Stomach smooth muscle (tissue), 2 donors: ENCODE results near the gene MARVELD3.

ENCODE experiments used
- H3K27ac ChIP-seq: one replicate; pipeline ENCODE4 v1.7.0; 2013; ENCODE audit warnings: mild to moderate bottlenecking, low read length, inconsistent platforms
- H3K27me3 ChIP-seq, 2 donors: one replicate each; pipeline ENCODE4 v1.7.0; 2013; ENCODE audit warnings: low read length in 2 of 2; ENCODE audit not compliant: insufficient read depth in 2 of 2, control insufficient read depth in 1 of 2
- H3K36me3 ChIP-seq, 2 donors: one replicate each; pipeline ENCODE4 v1.7.0; 2013; ENCODE audit warnings: low read length in 2 of 2; ENCODE audit not compliant: control insufficient read depth in 2 of 2, insufficient read depth in 2 of 2
- H3K4me1 ChIP-seq: one replicate; pipeline ENCODE4 v1.7.0; 2013; ENCODE audit warnings: low read length; ENCODE audit not compliant: control insufficient read depth, insufficient read depth
- H3K4me3 ChIP-seq, 2 donors: one replicate each; pipeline ENCODE4 v1.7.0; 2013; ENCODE audit warnings: low read length in 2 of 2
- H3K9ac ChIP-seq, 2 donors: one replicate each; pipeline ENCODE4 v1.7.0; 2013; ENCODE audit warnings: low read length in 2 of 2, mild to moderate bottlenecking in 1 of 2
- H3K9me3 ChIP-seq, 2 donors: one replicate each; pipeline ENCODE4 v1.7.0; 2013; ENCODE audit warnings: low read length in 2 of 2; ENCODE audit not compliant: control insufficient read depth in 2 of 2
- donor health status: healthy.
- donor health status: Pancreatic carcinoma.

Gene MARVELD3

DNA sequence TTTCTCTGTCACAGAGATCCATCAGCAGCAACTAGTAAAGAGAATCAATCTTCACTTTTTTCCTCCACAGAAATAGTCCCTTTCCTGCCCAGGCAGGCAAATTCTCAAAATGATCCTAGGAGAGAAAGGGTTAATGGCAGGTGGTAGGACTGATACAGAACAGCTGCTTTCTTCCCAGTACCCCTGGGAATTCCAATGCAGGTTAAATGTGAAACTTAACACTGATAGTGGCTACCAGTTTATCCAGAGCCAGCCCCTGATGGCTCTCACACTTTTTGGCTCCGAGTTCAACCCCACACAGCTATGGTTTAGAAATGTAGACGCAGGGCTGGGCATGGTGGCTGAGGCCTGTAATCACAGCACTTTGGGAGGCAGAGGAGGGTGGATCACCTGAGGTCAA is 22.2 kb downstream of the MARVELD3 start:
- Histone ChIP-seq H3K9ac (no peak overlapping the region), H3K4me3 (no peak overlapping the region), H3K36me3 (peaks cover 25 to 32% of the 10 kb centered on the region in 2 donors)

GRCh38 chr16:71648921-71649320 is 22.9 kb downstream of the MARVELD3 start:
- Histone ChIP-seq H3K9me3 (no peaks in the 10 kb centered on the region), H3K27me3 (no peaks in the 10 kb centered on the region), H3K27ac (no peak overlapping the region), H3K4me1 (no peaks in the 10 kb centered on the region), H3K36me3 (peaks cover 29 to 36% of the 10 kb centered on the region in 2 donors), H3K4me3 (no peak overlapping the region), H3K9ac (no peak overlapping the region)

More for the DNA sequence above, 22.2 kb downstream of the MARVELD3 start:
- no peaks in the 10 kb centered on the region for H3K9me3 ChIP-seq
- H3K27ac ChIP-seq, result no peak overlapping the region
- no peaks in the 10 kb centered on the region for H3K27me3 ChIP-seq
- no peaks in the 10 kb centered on the region for H3K4me1 ChIP-seq

- Histone ChIP-seq H3K9ac (no peak overlapping the region), H3K27me3 (no peaks in the 10 kb centered on the region), H3K4me1 (no peaks in the 10 kb centered on the region), H3K9me3 (no peaks in the 10 kb centered on the region), H3K27ac (no peak overlapping the region), H3K36me3 (peaks cover 35 to 42% of the 10 kb centered on the region in 2 donors), H3K4me3 (no peak overlapping the region)
These were observed 23.7 kb downstream of the MARVELD3 start for GRCh38 chr16:71649704-71650103.

DNA sequence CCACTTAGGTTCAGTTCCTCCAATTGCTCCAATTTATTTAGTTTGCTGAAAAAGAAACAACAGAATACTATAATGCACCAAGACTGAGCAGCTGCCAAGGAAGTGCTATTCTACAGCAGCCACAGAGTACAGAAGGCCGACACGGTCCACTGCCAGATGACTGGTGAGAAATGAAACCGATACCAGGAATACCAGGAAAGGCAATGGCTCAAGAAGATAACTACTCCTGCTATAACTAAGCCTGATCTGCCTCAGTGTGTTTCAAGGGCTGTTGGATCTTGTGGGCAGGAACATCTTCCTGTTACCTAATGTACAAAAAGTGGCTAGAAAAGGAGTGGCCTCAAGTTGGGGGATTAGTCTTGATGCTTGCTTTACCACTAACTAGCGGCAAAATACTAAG is 32.8 kb downstream of the MARVELD3 start:
- no peak overlapping the region for H3K4me3 ChIP-seq
- H3K36me3 ChIP-seq, result peaks cover 33 to 37% of the 10 kb centered on the region in 2 donors
- no peak overlapping the region for H3K27ac ChIP-seq
- no peak overlapping the region for H3K9ac ChIP-seq
- H3K4me1 ChIP-seq, result no peaks in the 10 kb centered on the region
- no peaks in the 10 kb centered on the region for H3K27me3 ChIP-seq
- no peaks in the 10 kb centered on the region for H3K9me3 ChIP-seq

DNA sequence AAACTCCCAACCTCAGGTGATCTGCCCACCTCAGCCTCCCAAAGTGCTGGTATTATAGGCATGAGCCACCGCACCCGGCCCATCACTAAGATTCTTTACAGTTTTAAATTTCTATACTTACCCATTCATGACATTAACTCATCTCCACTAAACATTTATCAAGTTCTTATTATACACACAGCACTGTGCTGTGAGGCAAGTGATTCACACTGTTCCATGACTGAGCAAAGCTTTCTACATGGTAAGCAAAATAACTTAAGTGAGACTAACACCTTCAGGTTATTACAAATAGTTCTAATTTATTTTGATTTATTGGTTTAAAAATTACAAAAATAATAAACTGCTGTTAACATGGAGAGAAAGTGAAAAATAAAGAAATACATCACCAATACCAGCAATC is 33.5 kb downstream of the MARVELD3 start:
- Histone ChIP-seq H3K4me1 (no peaks in the 10 kb centered on the region), H3K9me3 (no peaks in the 10 kb centered on the region), H3K9ac (no peak overlapping the region), H3K36me3 (peaks cover 32 to 33% of the 10 kb centered on the region in 2 donors), H3K27ac (no peak overlapping the region), H3K27me3 (no peaks in the 10 kb centered on the region), H3K4me3 (no peak overlapping the region)

DNA sequence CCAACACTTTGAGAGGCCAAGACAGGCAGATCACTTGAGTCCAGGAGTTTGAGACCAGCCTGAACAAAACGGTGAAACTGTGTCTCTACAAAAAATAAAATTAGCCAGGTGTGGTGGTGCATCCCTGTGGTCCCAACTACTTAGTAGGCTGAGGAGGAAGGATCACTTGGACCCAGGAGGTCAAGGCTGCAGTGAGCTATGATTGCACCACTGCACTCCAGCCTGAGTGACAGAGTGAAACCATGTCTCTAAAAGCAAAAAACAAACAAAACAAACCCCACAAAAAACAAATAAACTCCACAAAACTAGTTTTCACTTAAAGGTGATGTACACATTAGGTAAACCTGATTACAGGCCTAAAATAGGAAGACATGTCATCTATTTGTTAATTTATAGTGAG is 40.3 kb downstream of the MARVELD3 start:
- Histone ChIP-seq H3K36me3 (peaks cover 33 to 34% of the 10 kb centered on the region in 2 donors), H3K27me3 (no peaks in the 10 kb centered on the region), H3K4me1 (no peaks in the 10 kb centered on the region), H3K9ac (no peak overlapping the region), H3K27ac (no peak overlapping the region), H3K4me3 (no peak overlapping the region), H3K9me3 (no peaks in the 10 kb centered on the region)

DNA sequence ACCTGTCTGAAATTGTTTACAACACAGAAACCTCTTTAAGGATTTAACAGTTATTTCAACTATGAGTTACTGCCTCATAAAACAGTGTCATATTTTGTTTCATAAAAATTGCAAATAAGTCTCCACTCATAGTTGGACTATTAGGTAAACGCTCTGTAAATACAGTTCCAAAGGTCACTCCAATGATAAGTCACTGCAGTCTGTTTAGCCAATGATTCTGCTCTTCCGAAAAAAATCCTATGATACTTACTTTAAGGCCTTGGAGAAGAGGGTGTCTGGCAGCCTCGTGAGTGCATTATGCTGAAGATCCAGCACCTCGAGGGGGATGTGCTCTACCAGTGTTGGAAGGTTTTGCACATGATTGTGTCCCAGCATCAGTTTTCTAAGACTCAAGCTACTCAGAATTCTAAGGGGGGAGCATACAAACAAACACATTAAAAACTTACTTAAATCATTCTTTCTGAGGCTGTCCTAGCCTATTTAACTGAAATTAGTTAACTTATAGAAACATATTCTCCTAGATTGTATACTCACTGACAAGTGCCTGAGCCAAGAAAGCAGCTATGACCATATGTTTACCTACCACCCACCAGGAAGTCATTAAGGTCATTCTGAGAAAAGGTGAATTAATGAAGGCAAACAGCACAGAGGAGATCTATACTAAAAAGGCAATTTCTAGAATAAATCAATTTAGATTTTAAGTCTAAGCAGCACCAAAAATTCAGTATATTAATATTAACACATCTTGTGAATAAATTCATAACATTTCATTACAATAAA is 41.1 kb downstream of the MARVELD3 start:
- no peaks in the 10 kb centered on the region for H3K4me1 ChIP-seq
- H3K4me3 ChIP-seq, result no peak overlapping the region
- H3K9ac ChIP-seq, result no peak overlapping the region
- no peaks in the 10 kb centered on the region for H3K27me3 ChIP-seq
- H3K36me3 ChIP-seq, result peaks cover 33 to 34% of the 10 kb centered on the region in 2 donors
- H3K9me3 ChIP-seq, result no peaks in the 10 kb centered on the region
- no peak overlapping the region for H3K27ac ChIP-seq

GRCh38 chr16:71669926-71670536 is 44.0 kb downstream of the MARVELD3 start:
- no peak overlapping the region for H3K9ac ChIP-seq
- H3K36me3 ChIP-seq, result peaks cover 37 to 41% of the 10 kb centered on the region in 2 donors
- no peaks in the 10 kb centered on the region for H3K4me1 ChIP-seq
- no peaks in the 10 kb centered on the region for H3K9me3 ChIP-seq
- H3K4me3 ChIP-seq, result no peak overlapping the region
- H3K27ac ChIP-seq, result no peak overlapping the region
- H3K27me3 ChIP-seq, result no peaks in the 10 kb centered on the region

- Histone ChIP-seq H3K9me3 (no peaks in the 10 kb centered on the region), H3K9ac (no peak overlapping the region), H3K36me3 (peaks cover 34 to 43% of the 10 kb centered on the region in 2 donors), H3K27ac (no peak overlapping the region), H3K4me3 (no peak overlapping the region), H3K27me3 (no peaks in the 10 kb centered on the region), H3K4me1 (no peaks in the 10 kb centered on the region)
These were observed 44.6 kb downstream of the MARVELD3 start for GRCh38 chr16:71670537-71670936.

DNA sequence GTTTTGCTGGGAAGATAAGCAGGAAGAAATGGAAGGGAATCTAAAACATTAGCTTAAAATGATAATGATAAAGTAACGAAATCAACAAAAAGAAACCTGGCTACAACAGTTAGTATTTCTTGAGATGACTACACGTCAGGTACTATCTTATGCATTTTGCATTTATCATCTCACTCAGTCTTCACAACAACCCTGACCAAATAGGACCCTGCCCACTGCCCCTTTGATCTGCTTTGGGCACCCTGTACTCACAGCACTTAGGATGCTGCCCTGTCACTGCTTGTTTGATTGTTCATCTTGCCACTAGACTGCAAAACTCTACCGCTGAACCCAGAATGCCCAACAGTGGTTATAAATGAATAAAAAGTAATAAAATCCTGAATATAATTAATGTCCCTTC is 45.2 kb downstream of the MARVELD3 start:
- H3K36me3 ChIP-seq, result peaks cover 35 to 48% of the 10 kb centered on the region in 2 donors
- H3K4me3 ChIP-seq, result no peak overlapping the region
- H3K27ac ChIP-seq, result no peak overlapping the region
- H3K4me1 ChIP-seq, result no peaks in the 10 kb centered on the region
- H3K9ac ChIP-seq, result no peak overlapping the region
- no peaks in the 10 kb centered on the region for H3K9me3 ChIP-seq
- H3K27me3 ChIP-seq, result no peaks in the 10 kb centered on the region

DNA sequence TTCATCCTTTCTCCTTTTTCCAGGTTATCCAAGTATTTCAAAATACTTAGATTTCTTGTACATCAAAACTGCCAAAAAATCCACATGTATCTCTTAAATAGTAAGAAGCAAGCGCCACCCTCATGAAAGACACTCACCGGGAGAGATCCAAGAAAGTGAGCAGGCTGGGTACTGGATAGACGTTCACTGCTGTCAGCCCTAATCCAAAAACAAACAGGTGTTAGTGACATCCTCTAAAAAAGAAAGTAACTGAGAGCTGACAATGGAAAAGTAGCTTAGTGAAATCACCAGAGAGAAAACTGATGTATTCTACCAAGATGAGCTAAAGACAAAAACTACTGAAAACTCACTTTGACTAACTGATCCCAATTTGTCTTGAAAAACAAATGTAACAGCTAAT is 46.1 kb downstream of the MARVELD3 start:
- H3K4me1 ChIP-seq, result no peaks in the 10 kb centered on the region
- H3K36me3 ChIP-seq, result peaks cover 36 to 49% of the 10 kb centered on the region in 2 donors
- H3K27ac ChIP-seq, result no peak overlapping the region
- H3K27me3 ChIP-seq, result no peaks in the 10 kb centered on the region
- no peak overlapping the region for H3K4me3 ChIP-seq
- H3K9me3 ChIP-seq, result no peaks in the 10 kb centered on the region
- H3K9ac ChIP-seq, result no peak overlapping the region
